HG02885 (cell line): ENCODE measurements around the gene TENM3.
"Not testable (repeated sequence)": the region's sequence is repeated elsewhere in the genome, so short reads cannot be mapped to it uniquely, and the experiment has no call there.

Experiments used
- ATAC-seq: cut with Tn5 transposase; IDR thresholded peaks from one replicate; pipeline ENCODE4 v1.9.1; 2021; ENCODE audit warnings: mild to moderate bottlenecking; ENCODE audit not compliant: unreplicated experiment, poor library complexity

Gene TENM3

GRCh38 chr4:182814065-182814464 lies 570.9 kb downstream of the TENM3 start:
- not testable (repeated sequence) for ATAC-seq

- no peak for ATAC-seq
Measured at GRCh38 chr4:182818926-182819730, 575.9 kb downstream of the TENM3 start.

- ATAC-seq = no peak
Measured at GRCh38 chr4:182819751-182820150, 576.5 kb downstream of the TENM3 start.

- ATAC-seq = no peak
Measured at GRCh38 chr4:182822554-182822953, 579.4 kb downstream of the TENM3 start.

GRCh38 chr4:182823576-182823975 lies 580.4 kb downstream of the TENM3 start:
- peak; percentile 69 for ATAC-seq

- ATAC-seq = no peak
Measured at GRCh38 chr4:182825003-182825402, 581.8 kb downstream of the TENM3 start.

- ATAC-seq = no peak
Measured at GRCh38 chr4:182825786-182826185, 582.6 kb downstream of the TENM3 start.

- ATAC-seq = peak; percentile 75
Measured at GRCh38 chr4:182826391-182826790, 583.2 kb downstream of the TENM3 start.

- no peak for ATAC-seq
Measured at GRCh38 chr4:182827166-182827565, 584.0 kb downstream of the TENM3 start.

- no peak for ATAC-seq
Measured at GRCh38 chr4:182827954-182828353, 584.8 kb downstream of the TENM3 start.

GRCh38 chr4:182828360-182829025 lies 585.3 kb downstream of the TENM3 start:
- peak; percentile 26 for ATAC-seq

- no peak for ATAC-seq
Measured at GRCh38 chr4:182829196-182829595, 586.0 kb downstream of the TENM3 start.

- ATAC-seq = no peak
Measured at GRCh38 chr4:182831376-182831775, 588.2 kb downstream of the TENM3 start.

GRCh38 chr4:182832352-182833120 lies 589.3 kb downstream of the TENM3 start:
- peak; percentile 46 for ATAC-seq

- no peak for ATAC-seq
Measured at GRCh38 chr4:182835006-182835740, 592.0 kb downstream of the TENM3 start.

- no peak for ATAC-seq
Measured at GRCh38 chr4:182837831-182838230, 594.6 kb downstream of the TENM3 start.

GRCh38 chr4:182838535-182838934 lies 595.3 kb downstream of the TENM3 start:
- ATAC-seq = no peak

- no peak for ATAC-seq
Measured at GRCh38 chr4:182839256-182839655, 596.1 kb downstream of the TENM3 start.

- no peak for ATAC-seq
Measured at GRCh38 chr4:182840108-182840507, 596.9 kb downstream of the TENM3 start.

GRCh38 chr4:182842104-182842600 lies 599.0 kb downstream of the TENM3 start:
- no peak for ATAC-seq
